Amygdala (tissue), 56 donors: Measurements from ENCODE around the gene CCL1.
A peak's percentile ranks its signal among the peaks of the same experiment; 100 is the strongest.

Experiments used
- DNase-seq, 56 donors: peaks; one replicate each; lab custom pipeline; 2025; lab: John Stamatoyannopoulos, UW

The CCL1 gene

GRCh38 chr17:34384271-34384670 is 21.2 kb upstream of the CCL1 start:
- no peak for DNase-seq

- DNase-seq: no peak
Observed at GRCh38 chr17:34383216-34383615, 20.2 kb upstream of the CCL1 start.

GRCh38 chr17:34382621-34383124 is 19.6 kb upstream of the CCL1 start:
- no peak for DNase-seq

GRCh38 chr17:34379868-34380267 is 16.8 kb upstream of the CCL1 start:
- no peak for DNase-seq

GRCh38 chr17:34378664-34379101 is 15.7 kb upstream of the CCL1 start:
- DNase-seq: no peak

- no peak for DNase-seq
Observed at GRCh38 chr17:34377078-34377823, 14.2 kb upstream of the CCL1 start.

- DNase-seq: no peak
Observed at GRCh38 chr17:34375426-34375997, 12.5 kb upstream of the CCL1 start.

- DNase-seq: no peak
Observed at GRCh38 chr17:34374457-34374856, 11.4 kb upstream of the CCL1 start.

- DNase-seq: no peak
Observed at GRCh38 chr17:34371405-34372100, 8.5 kb upstream of the CCL1 start.

GRCh38 chr17:34370997-34371395 is 8.0 kb upstream of the CCL1 start:
- no peak for DNase-seq

- no peak for DNase-seq
Observed at GRCh38 chr17:34370376-34370996, 7.5 kb upstream of the CCL1 start.

- DNase-seq: no peak
Observed at GRCh38 chr17:34369571-34369970, 6.5 kb upstream of the CCL1 start.

GRCh38 chr17:34368946-34369500 is 6.0 kb upstream of the CCL1 start:
- no peak for DNase-seq

- no peak for DNase-seq
Observed at GRCh38 chr17:34368196-34368945, 5.3 kb upstream of the CCL1 start.

GRCh38 chr17:34367486-34368195 is 4.6 kb upstream of the CCL1 start:
- no peak for DNase-seq

GRCh38 chr17:34366529-34367107 is 3.6 kb upstream of the CCL1 start:
- DNase-seq: no peak

GRCh38 chr17:34366010-34366409 is 3.0 kb upstream of the CCL1 start:
- peak in 1 of 56 donors; percentile 19 for DNase-seq

- no peak for DNase-seq
Observed at GRCh38 chr17:34365340-34365739, 2.3 kb upstream of the CCL1 start.

- no peak for DNase-seq
Observed at GRCh38 chr17:34364751-34365150, 1.7 kb upstream of the CCL1 start.
